ENCODE data around the gene DRAXIN.

Gene DRAXIN

GRCh38 chr1:11682799-11683198, 8.7 kb upstream of the DRAXIN start:
- no peak for TF ChIP-seq CTCF (IDR thresholded peaks at IDR 0.05; ENCODE audit: borderline replicate concordance, control extremely low read depth, extremely low read depth, insufficient read depth, missing control alignments)
- no peak for DNase-seq (ENCODE audit: low spot score)
- in situ Hi-C loops (cut with MboI; ENCODE audit: low sequenced_read_pairs, unreplicated experiment) = no loop called here

GRCh38 chr1:11684070-11684469, 7.4 kb upstream of the DRAXIN start:
- no peak for TF ChIP-seq CTCF (IDR thresholded peaks at IDR 0.05; ENCODE audit: borderline replicate concordance, control extremely low read depth, extremely low read depth, insufficient read depth, missing control alignments)
- in situ Hi-C loops (cut with MboI; ENCODE audit: low sequenced_read_pairs, unreplicated experiment) = no loop called here
- no peak for DNase-seq (ENCODE audit: low spot score)

GRCh38 chr1:11685210-11685752, 6.2 kb upstream of the DRAXIN start:
- in situ Hi-C loops (cut with MboI; ENCODE audit: low sequenced_read_pairs, unreplicated experiment) = no loop called here
- no peak for TF ChIP-seq CTCF (IDR thresholded peaks at IDR 0.05; ENCODE audit: borderline replicate concordance, control extremely low read depth, extremely low read depth, insufficient read depth, missing control alignments)
- DNase-seq (ENCODE audit: low spot score) = no peak

GRCh38 chr1:11688506-11688905, 3.0 kb upstream of the DRAXIN start:
- in situ Hi-C loops (cut with MboI; ENCODE audit: low sequenced_read_pairs, unreplicated experiment) = no loop called here
- TF ChIP-seq CTCF (IDR thresholded peaks at IDR 0.05; ENCODE audit: borderline replicate concordance, control extremely low read depth, extremely low read depth, insufficient read depth, missing control alignments) = no peak
- DNase-seq (ENCODE audit: low spot score) = no peak

GRCh38 chr1:11690397-11691301, 861 bp upstream of the DRAXIN start:
- in situ Hi-C loops (cut with MboI; ENCODE audit: low sequenced_read_pairs, unreplicated experiment) = no loop called here
- DNase-seq (ENCODE audit: low spot score) = no peak
- no peak for TF ChIP-seq CTCF (IDR thresholded peaks at IDR 0.05; ENCODE audit: borderline replicate concordance, control extremely low read depth, extremely low read depth, insufficient read depth, missing control alignments)

- no peak for TF ChIP-seq CTCF (IDR thresholded peaks at IDR 0.05; ENCODE audit: borderline replicate concordance, control extremely low read depth, extremely low read depth, insufficient read depth, missing control alignments)
- in situ Hi-C loops (cut with MboI; ENCODE audit: low sequenced_read_pairs, unreplicated experiment) = no loop called here
- no peak for DNase-seq (ENCODE audit: low spot score)
Measured at GRCh38 chr1:11691928-11692711, 610 bp downstream of the DRAXIN start.

Measured in GM13976 (cell line).